Neural cell (in vitro differentiated cells): Measurements from ENCODE around the gene LMNA. TPM values are rescaled to one million over a fixed set of nuclear protein-coding genes. Genes with fewer than 3 reads are reported as not detected.

Experiments
- H2AFZ ChIP-seq: fragments of 200-600, 300-800 bp; sonication (generic), shearing (Covaris generic); 2 replicates; pipeline ENCODE4 v1.6.0; 2014; ENCODE audit warnings: low read depth, mild to moderate bottlenecking, antibody characterized with exemption, low read length, moderate library complexity
- H3F3A ChIP-seq: fragments of 200-600 bp; shearing (Covaris generic); 2 replicates; pipeline ENCODE4 v1.6.1; 2016; ENCODE audit warnings: mild to moderate bottlenecking, moderate library complexity, mixed read lengths, antibody characterized with exemption, low read length; ENCODE audit not compliant: insufficient read depth, poor library complexity, severe bottlenecking
- H3K27ac ChIP-seq: fragments of 200-600, 300-800 bp; sonication (generic), shearing (Covaris generic); 2 replicates; pipeline ENCODE4 v1.5.1; 2014; ENCODE audit warnings: mild to moderate bottlenecking, low read length, moderate library complexity
- H3K27me3 ChIP-seq: fragments of 300-800, 200-600 bp; sonication (generic), shearing (Covaris generic); 2 replicates; pipeline ENCODE4 v1.6.0; 2014; ENCODE audit warnings: mild to moderate bottlenecking, low read depth, low read length, moderate library complexity; ENCODE audit not compliant: insufficient read depth
- H3K36me3 ChIP-seq: fragments of 300-800, 200-600 bp; sonication (generic), shearing (Covaris generic); 2 replicates; pipeline ENCODE4 v1.5.1; 2014; ENCODE audit warnings: mild to moderate bottlenecking, antibody characterized with exemption, low read length, moderate library complexity; ENCODE audit not compliant: insufficient read depth
- H3K4me2 ChIP-seq: fragments of 300-800, 200-600 bp; sonication (generic), shearing (Covaris generic); 2 replicates; pipeline ENCODE4 v1.6.0; 2014; ENCODE audit warnings: mild to moderate bottlenecking, low read length
- H3K4me3 ChIP-seq: fragments of 300-800, 200-600 bp; sonication (generic), shearing (Covaris generic); 2 replicates; pipeline ENCODE4 v1.5.1; 2014; ENCODE audit warnings: mild to moderate bottlenecking, low read length, moderate library complexity
- H3K79me2 ChIP-seq: fragments of 200-600 bp; shearing (Covaris generic); replicated peaks from 2 replicates; pipeline ENCODE4 v1.6.0; 2014; ENCODE audit warnings: mild to moderate bottlenecking, low read length, moderate library complexity; ENCODE audit not compliant: insufficient read depth
- H3K9ac ChIP-seq: fragments of 300-800, 200-600 bp; sonication (generic), shearing (Covaris generic); 2 replicates; pipeline ENCODE4 v1.6.1; 2016; ENCODE audit warnings: mild to moderate bottlenecking, low read length, mixed read lengths
- H3K9me2 ChIP-seq: fragments of 200-600 bp; shearing (Covaris generic); 2 replicates; pipeline ENCODE4 v1.6.1; 2016; ENCODE audit warnings: mild to moderate bottlenecking, low read length, mixed read lengths; ENCODE audit not compliant: insufficient read depth
- H3K9me3 ChIP-seq: fragments of 200-600, 300-800 bp; sonication (generic), shearing (Covaris generic); 2 replicates; pipeline ENCODE4 v1.6.1; 2016; ENCODE audit warnings: mild to moderate bottlenecking, mixed run types, low read length, moderate library complexity, mixed read lengths
- H4K20me1 ChIP-seq: fragments of 200-600 bp; shearing (Covaris generic); 2 replicates; pipeline ENCODE4 v1.6.1; 2016; ENCODE audit warnings: mild to moderate bottlenecking, mixed run types; ENCODE audit not compliant: insufficient read depth
- EP300 ChIP-seq: fragments of 450-650 bp; conservative IDR thresholded peaks from 2 replicates; pipeline ENCODE4 v1.6.1; 2014; ENCODE audit warnings: antibody characterized with exemption, mild to moderate bottlenecking, moderate library complexity; ENCODE audit not compliant: poor library complexity, severe bottlenecking
- EZH2 ChIP-seq: fragments of 200-600, 300-800 bp; shearing (Covaris generic), sonication (generic); IDR thresholded peaks from 2 replicates; pipeline ENCODE4 v1.6.1; 2014; ENCODE audit warnings: antibody characterized with exemption, low read length, borderline replicate concordance, mild to moderate bottlenecking; ENCODE audit not compliant: insufficient read depth, poor library complexity, severe bottlenecking
- MXI1 ChIP-seq: fragments of 450-650 bp; conservative IDR thresholded peaks from 2 replicates; pipeline ENCODE4 v1.6.1; 2014; ENCODE audit warnings: antibody characterized with exemption, mild to moderate bottlenecking; ENCODE audit not compliant: poor library complexity, severe bottlenecking
- POLR2AphosphoS5 ChIP-seq: IDR thresholded peaks from 2 replicates; pipeline ENCODE4 v1.6.1; 2012
- RAD21 ChIP-seq: fragments of 450-650 bp; conservative IDR thresholded peaks from 2 replicates; pipeline ENCODE4 v1.6.1; 2014; ENCODE audit warnings: antibody characterized with exemption, mild to moderate bottlenecking, moderate library complexity
- SMC3 ChIP-seq: fragments of 450-650 bp; conservative IDR thresholded peaks from 2 replicates; pipeline ENCODE4 v1.6.1; 2014; ENCODE audit warnings: antibody characterized with exemption, mild to moderate bottlenecking, moderate library complexity; ENCODE audit not compliant: poor library complexity
- TAF1 ChIP-seq: IDR thresholded peaks from 2 replicates; pipeline ENCODE4 v1.6.1; 2012; ENCODE audit warnings: low read depth
- polyA plus RNA-seq: library from polyadenylated mRNA; depleted of rRNA; stranded (reverse); fragments of >200 nt; gene quantifications from 2 replicates; pipeline ENCODE4 v1.2.3, GENCODE V29; 2014
- TF ChIP-seq, protein P1 (sequence below): IDR thresholded peaks from 2 replicates; pipeline ENCODE4 v1.6.1; 2012; ENCODE audit warnings: borderline replicate concordance
- TF ChIP-seq, protein P2 (sequence below): fragments of 450-650 bp; IDR thresholded peaks from 2 replicates; pipeline ENCODE4 v1.5.1; 2014; ENCODE audit warnings: antibody characterized with exemption, mild to moderate bottlenecking, moderate library complexity; ENCODE audit not compliant: poor library complexity, severe bottlenecking

The LMNA gene
- polyA plus RNA-seq, 1 donor from 2014 or later = 90.7 TPM

DNA sequence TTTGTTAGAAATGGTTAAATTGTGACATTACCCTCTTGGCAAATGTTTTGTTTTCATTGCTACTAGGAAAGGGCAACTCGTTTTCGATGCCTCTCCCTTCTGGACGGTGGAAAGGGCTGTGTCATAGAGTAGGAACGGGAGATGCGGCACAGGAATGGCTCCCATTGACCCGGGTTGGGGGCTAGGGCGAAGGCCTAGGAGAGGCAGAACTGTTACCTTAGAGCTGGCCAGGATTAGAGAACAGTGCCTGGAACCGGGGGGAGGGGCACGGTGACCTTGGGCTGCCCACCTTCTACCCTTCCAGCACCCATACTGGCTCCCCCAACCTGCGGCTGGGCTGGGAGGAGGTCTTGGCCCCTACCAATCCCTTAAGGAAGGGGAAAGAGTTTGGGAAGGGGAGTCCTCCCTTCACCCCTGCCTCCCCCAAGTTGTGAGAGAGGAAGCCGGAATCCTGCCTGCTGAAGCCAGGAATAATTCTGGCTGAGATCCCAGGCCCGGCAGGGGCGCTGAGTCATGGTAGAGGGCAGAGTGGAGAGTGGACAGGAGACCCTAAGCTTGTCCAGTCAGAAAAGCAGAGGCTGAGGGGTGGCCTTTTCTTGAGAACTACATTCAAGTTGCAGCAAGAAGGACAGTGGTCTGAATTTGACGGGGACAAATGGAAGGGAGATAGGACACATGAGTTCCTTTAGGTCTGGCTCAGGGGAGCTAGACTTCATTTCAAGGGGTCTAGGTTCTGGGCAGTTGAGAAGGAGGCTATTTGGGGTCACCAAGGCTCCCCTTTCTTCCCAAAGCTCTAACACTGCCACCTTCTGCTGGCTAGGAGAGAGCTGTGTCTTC, 8.2 kb downstream of the LMNA start:
- Histone ChIP-seq H3K27ac (no peak overlapping the region), H3K9me3 (no peaks in the 10 kb centered on the region), H4K20me1 (no peaks in the 10 kb centered on the region), H3K4me3 (no peak overlapping the region), H3K36me3 (no peaks in the 10 kb centered on the region), H3F3A (no peaks in the 10 kb centered on the region), H3K4me2 (no peak overlapping the region), H2AFZ (no peak overlapping the region), H3K9me2 (no peaks in the 10 kb centered on the region), H3K79me2 (no peaks in the 10 kb centered on the region), H3K27me3 (no peaks in the 10 kb centered on the region), H3K9ac (no peak overlapping the region)
- TF ChIP-seq POLR2AphosphoS5 = no peak
- TF ChIP-seq TAF1 = no peak

DNA sequence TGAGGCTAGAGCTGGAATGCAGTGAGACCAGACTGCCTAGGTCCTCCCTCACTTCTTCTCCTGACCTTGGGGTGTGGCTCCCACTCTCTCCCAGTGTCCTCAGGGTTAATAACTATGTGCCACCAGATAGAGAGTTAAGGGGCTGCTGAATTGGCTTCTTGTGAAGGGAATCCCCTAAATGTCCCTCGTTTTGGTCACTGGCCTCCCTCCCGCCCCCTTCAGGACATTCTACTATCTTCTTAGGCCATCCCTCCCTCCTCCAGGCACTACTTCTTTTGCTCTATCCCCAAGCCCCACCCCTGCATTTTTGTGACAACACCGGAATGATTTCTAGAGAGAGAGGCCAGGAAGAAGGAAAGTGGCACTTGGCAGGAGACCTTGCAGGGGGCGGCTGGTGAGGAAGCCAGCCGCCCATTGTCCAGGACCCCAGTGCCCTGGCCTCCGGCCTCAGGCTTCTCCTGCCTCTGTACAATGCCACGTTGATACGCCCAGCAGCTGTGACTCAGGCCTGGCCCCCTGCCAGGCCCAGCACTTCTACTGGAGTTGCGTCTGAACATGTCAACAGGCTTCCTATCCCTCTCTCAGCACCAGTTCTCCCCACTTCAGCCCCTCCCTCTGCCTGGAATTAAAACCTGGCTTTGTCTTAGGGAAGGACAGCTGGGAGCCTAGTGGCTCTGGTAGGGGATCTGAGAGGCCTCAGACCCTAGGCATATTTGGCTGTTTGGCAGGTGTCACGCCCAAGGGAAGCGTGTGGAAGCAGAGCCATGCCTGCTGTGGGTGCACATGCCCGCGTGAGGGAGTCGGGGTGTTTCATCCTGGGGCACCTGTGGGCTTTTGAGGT, 9.1 kb downstream of the LMNA start:
- no peak overlapping the region for H2AFZ ChIP-seq
- H4K20me1 ChIP-seq = no peaks in the 10 kb centered on the region
- H3K27ac ChIP-seq = no peak overlapping the region
- no peak for TF ChIP-seq SMC3
- TF ChIP-seq, protein P1, sequence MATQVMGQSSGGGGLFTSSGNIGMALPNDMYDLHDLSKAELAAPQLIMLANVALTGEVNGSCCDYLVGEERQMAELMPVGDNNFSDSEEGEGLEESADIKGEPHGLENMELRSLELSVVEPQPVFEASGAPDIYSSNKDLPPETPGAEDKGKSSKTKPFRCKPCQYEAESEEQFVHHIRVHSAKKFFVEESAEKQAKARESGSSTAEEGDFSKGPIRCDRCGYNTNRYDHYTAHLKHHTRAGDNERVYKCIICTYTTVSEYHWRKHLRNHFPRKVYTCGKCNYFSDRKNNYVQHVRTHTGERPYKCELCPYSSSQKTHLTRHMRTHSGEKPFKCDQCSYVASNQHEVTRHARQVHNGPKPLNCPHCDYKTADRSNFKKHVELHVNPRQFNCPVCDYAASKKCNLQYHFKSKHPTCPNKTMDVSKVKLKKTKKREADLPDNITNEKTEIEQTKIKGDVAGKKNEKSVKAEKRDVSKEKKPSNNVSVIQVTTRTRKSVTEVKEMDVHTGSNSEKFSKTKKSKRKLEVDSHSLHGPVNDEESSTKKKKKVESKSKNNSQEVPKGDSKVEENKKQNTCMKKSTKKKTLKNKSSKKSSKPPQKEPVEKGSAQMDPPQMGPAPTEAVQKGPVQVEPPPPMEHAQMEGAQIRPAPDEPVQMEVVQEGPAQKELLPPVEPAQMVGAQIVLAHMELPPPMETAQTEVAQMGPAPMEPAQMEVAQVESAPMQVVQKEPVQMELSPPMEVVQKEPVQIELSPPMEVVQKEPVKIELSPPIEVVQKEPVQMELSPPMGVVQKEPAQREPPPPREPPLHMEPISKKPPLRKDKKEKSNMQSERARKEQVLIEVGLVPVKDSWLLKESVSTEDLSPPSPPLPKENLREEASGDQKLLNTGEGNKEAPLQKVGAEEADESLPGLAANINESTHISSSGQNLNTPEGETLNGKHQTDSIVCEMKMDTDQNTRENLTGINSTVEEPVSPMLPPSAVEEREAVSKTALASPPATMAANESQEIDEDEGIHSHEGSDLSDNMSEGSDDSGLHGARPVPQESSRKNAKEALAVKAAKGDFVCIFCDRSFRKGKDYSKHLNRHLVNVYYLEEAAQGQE = no peak
- no peak for TF ChIP-seq EP300
- TF ChIP-seq POLR2AphosphoS5 = no peak
- TF ChIP-seq, protein P2, sequence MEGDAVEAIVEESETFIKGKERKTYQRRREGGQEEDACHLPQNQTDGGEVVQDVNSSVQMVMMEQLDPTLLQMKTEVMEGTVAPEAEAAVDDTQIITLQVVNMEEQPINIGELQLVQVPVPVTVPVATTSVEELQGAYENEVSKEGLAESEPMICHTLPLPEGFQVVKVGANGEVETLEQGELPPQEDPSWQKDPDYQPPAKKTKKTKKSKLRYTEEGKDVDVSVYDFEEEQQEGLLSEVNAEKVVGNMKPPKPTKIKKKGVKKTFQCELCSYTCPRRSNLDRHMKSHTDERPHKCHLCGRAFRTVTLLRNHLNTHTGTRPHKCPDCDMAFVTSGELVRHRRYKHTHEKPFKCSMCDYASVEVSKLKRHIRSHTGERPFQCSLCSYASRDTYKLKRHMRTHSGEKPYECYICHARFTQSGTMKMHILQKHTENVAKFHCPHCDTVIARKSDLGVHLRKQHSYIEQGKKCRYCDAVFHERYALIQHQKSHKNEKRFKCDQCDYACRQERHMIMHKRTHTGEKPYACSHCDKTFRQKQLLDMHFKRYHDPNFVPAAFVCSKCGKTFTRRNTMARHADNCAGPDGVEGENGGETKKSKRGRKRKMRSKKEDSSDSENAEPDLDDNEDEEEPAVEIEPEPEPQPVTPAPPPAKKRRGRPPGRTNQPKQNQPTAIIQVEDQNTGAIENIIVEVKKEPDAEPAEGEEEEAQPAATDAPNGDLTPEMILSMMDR = no peak
- TF ChIP-seq RAD21 = no peak
- no peak for TF ChIP-seq EZH2
- TF ChIP-seq MXI1 = no peak
- TF ChIP-seq TAF1 = no peak
- no peaks in the 10 kb centered on the region for H3F3A ChIP-seq
- no peaks in the 10 kb centered on the region for H3K9me3 ChIP-seq
- H3K27me3 ChIP-seq = no peaks in the 10 kb centered on the region
- no peaks in the 10 kb centered on the region for H3K36me3 ChIP-seq
- H3K79me2 ChIP-seq = no peaks in the 10 kb centered on the region
- H3K9ac ChIP-seq = no peak overlapping the region
- H3K4me2 ChIP-seq = no peak overlapping the region
- no peaks in the 10 kb centered on the region for H3K9me2 ChIP-seq
- no peak overlapping the region for H3K4me3 ChIP-seq
